GM12864 (cell line): ENCODE measurements around the gene LHX5.

ENCODE experiments used
- DNase-seq: peaks from one replicate; pipeline ENCODE4 v3.0.0-alpha.2; 2011; ENCODE audit warnings: low read depth
- H3K4me3 ChIP-seq: 2 replicates; pipeline ENCODE4 v1.5.1; 2011; ENCODE audit warnings: mild to moderate bottlenecking, low read depth, low read length, control low read depth
- CTCF ChIP-seq: IDR thresholded peaks from 2 replicates; pipeline ENCODE4 v1.5.1; 2011; ENCODE audit warnings: low read depth, mild to moderate bottlenecking, moderate library complexity, low read length, control low read depth, inconsistent platforms; ENCODE audit errors: missing control alignments

The LHX5 gene

GRCh38 chr12:113468365-113469223 lies 3.1 kb downstream of the LHX5 start:
- TF ChIP-seq CTCF, result no peak
- no peak overlapping the region for H3K4me3 ChIP-seq
- DNase-seq, result no peak

GRCh38 chr12:113467502-113468364 lies 3.9 kb downstream of the LHX5 start:
- TF ChIP-seq CTCF, result no peak
- H3K4me3 ChIP-seq, result no peak overlapping the region

GRCh38 chr12:113467142-113467501 lies 4.5 kb downstream of the LHX5 start:
- H3K4me3 ChIP-seq, result no peak overlapping the region
- no peak for TF ChIP-seq CTCF
- no peak for DNase-seq

More at GRCh38 chr12:113467502-113468364, 3.9 kb downstream of the LHX5 start:
- no peak for DNase-seq

GRCh38 chr12:113466454-113467141 lies 5.1 kb downstream of the LHX5 start:
- TF ChIP-seq CTCF, result no peak
- H3K4me3 ChIP-seq, result no peak overlapping the region
- no peak for DNase-seq

GRCh38 chr12:113465808-113466453 lies 5.7 kb downstream of the LHX5 start:
- no peak overlapping the region for H3K4me3 ChIP-seq
- DNase-seq, result no peak
- TF ChIP-seq CTCF, result no peak

GRCh38 chr12:113464852-113465719 lies 6.6 kb downstream of the LHX5 start:
- DNase-seq, result no peak
- H3K4me3 ChIP-seq, result no peak overlapping the region
- no peak for TF ChIP-seq CTCF
